ENCODE measurements around the gene CCDC60.

CCDC60 gene

DNA sequence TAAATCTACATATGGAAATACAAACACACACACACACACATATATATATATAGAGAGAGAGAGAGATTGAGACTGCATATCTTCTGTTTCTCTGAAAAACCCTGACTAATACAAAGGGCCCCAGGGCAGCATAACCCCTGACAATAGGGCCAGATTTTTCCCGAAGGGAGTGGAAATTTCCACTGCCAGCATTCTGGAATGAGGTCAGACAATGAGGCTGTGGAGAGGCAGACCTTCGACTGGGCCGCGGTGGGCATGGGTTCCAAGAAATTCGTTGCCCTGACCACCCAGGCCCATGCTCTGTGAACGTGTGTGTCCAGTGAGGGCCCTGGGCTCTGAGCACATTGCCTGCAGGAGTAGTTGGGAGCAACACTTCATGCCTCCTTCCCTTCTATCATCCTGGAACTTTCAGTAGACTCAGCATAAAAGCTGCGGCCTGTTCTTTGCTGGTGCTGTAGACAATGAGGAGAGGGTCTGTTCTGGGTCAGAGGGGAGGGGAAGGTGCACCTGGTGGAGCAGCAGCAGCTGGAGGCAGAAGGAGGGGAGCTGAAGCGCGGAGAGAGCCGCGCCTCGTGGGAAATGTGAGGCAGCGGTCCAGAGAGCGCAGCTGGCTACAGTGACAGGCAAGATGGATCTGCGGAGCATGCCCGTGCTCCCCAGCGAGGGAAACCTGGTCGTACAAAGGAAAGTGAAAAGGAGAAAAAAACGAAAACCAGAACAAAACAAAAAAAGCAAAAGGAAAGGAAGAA lies 25.6 kb upstream of the CCDC60 start:
- H3K4me3 ChIP-seq (ENCODE audit: low read depth in 1 of 2, low read length in 2 of 2), result no peak overlapping the region
- H3K9me3 ChIP-seq (ENCODE audit: low read length), result no peaks in the 10 kb centered on the region
- H3K9ac ChIP-seq (ENCODE audit: low read length), result no peak overlapping the region
- H3K27ac ChIP-seq (ENCODE audit: low read depth, low read length), result no peak overlapping the region
- H3K27me3 ChIP-seq (ENCODE audit: control insufficient read depth in 1 of 2, insufficient read depth in 2 of 2, low read length in 2 of 2), result no peaks in the 10 kb centered on the region
- H3K4me1 ChIP-seq (ENCODE audit: insufficient read depth, low read length), result no peaks in the 10 kb centered on the region
- no peaks in the 10 kb centered on the region for H3K36me3 ChIP-seq (ENCODE audit: insufficient read depth, low read length)

DNA sequence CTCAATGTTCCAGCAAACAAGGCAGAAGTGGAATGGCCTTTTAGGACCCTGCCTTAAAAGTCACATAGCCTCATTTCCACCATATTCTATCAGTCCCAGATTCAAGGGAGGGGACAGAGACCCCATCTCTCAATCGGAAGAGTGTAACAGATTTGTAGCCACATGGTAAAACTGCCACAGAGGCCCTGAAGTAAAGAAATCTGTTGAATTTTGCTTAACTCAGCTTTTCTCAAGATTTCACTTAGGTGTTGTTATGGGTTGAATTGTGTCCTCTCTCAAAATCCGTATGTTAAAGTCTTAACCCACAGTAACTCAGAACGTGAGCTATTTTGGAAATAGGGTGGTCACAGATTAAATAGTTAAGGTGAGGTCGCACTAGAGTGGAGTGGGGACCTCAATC lies 22.7 kb upstream of the CCDC60 start:
- Histone ChIP-seq H3K9ac (ENCODE audit: low read length) (no peak overlapping the region), H3K27ac (ENCODE audit: low read depth, low read length) (no peak overlapping the region), H3K36me3 (ENCODE audit: insufficient read depth, low read length) (no peaks in the 10 kb centered on the region), H3K9me3 (ENCODE audit: low read length) (no peaks in the 10 kb centered on the region), H3K27me3 (ENCODE audit: control insufficient read depth in 1 of 2, insufficient read depth in 2 of 2, low read length in 2 of 2) (no peaks in the 10 kb centered on the region), H3K4me3 (ENCODE audit: low read depth in 1 of 2, low read length in 2 of 2) (no peak overlapping the region), H3K4me1 (ENCODE audit: insufficient read depth, low read length) (no peaks in the 10 kb centered on the region)

DNA sequence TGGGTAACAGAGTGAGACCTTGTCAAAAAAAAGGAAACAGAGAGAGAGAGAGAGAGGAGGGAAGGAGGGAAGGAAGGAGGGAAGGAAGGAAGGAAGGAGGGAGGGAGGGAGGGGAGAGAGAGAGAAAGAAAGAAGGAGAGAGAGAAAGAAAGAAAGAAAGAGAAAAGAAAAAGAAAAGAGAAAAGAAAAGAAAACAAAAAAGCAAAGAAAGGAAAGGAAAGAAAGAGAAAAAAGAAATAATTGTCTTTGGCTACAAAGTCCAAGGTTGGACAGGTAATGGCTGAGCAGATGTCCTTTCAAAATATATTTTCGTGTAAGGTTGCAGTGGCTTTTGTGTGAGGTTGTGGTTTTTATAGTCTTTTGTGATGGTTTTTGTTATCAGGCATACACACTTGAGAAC lies 21.6 kb upstream of the CCDC60 start:
- H3K36me3 ChIP-seq (ENCODE audit: insufficient read depth, low read length), result no peaks in the 10 kb centered on the region
- no peak overlapping the region for H3K4me3 ChIP-seq (ENCODE audit: low read depth in 1 of 2, low read length in 2 of 2)
- H3K9ac ChIP-seq (ENCODE audit: low read length), result no peak overlapping the region
- no peaks in the 10 kb centered on the region for H3K27me3 ChIP-seq (ENCODE audit: control insufficient read depth in 1 of 2, insufficient read depth in 2 of 2, low read length in 2 of 2)
- H3K9me3 ChIP-seq (ENCODE audit: low read length), result no peaks in the 10 kb centered on the region
- no peak overlapping the region for H3K27ac ChIP-seq (ENCODE audit: low read depth, low read length)
- no peaks in the 10 kb centered on the region for H3K4me1 ChIP-seq (ENCODE audit: insufficient read depth, low read length)

DNA sequence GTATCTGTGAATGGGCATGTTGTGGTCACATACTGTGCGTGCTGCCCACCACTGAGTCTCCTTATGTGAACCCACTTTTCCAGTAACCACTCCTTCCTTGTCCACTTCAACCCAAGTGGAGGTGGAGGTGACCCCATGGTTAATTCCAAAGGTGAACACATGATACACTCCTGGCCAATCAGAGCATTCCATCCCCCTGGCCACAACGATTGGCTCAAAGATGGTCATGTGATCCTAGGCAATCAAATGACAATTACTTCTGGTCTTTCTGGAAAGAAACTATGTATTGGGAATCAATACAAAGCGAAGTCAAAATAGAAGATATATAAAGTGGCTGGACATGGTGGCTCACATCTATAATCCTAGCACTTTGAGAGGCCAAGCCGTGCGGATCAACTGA lies 20.2 kb upstream of the CCDC60 start:
- no peaks in the 10 kb centered on the region for H3K9me3 ChIP-seq (ENCODE audit: low read length)
- peaks cover 5% of the 10 kb centered on the region for H3K4me1 ChIP-seq (ENCODE audit: insufficient read depth, low read length)
- no peak overlapping the region for H3K4me3 ChIP-seq (ENCODE audit: low read depth in 1 of 2, low read length in 2 of 2)
- H3K36me3 ChIP-seq (ENCODE audit: insufficient read depth, low read length), result no peaks in the 10 kb centered on the region
- no peak overlapping the region for H3K27ac ChIP-seq (ENCODE audit: low read depth, low read length)
- H3K9ac ChIP-seq (ENCODE audit: low read length), result no peak overlapping the region
- no peaks in the 10 kb centered on the region for H3K27me3 ChIP-seq (ENCODE audit: control insufficient read depth in 1 of 2, insufficient read depth in 2 of 2, low read length in 2 of 2)

DNA sequence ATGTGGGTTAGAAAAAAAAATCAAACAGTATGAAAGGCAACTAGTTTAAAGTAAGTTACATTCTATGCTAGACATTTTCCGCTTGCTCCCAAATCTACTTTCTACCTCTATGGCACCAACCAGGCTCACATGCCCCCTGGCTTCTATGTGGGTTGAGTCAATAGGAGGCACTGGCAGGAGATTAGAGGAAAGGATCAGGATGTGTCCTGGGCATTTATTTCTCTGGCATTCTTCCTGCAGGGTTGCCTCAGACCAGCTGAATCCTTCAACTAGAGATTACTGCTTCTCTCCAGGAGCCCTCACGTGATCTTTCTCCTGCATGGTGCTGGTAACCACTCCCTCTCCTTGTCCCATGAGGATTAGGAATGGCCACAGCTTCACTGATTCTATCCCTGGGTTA lies 14.9 kb upstream of the CCDC60 start:
- Histone ChIP-seq H3K4me1 (ENCODE audit: insufficient read depth, low read length) (peaks cover 26% of the 10 kb centered on the region), H3K4me3 (ENCODE audit: low read depth in 1 of 2, low read length in 2 of 2) (no peak overlapping the region), H3K36me3 (ENCODE audit: insufficient read depth, low read length) (no peaks in the 10 kb centered on the region), H3K9ac (ENCODE audit: low read length) (no peak overlapping the region), H3K27me3 (ENCODE audit: control insufficient read depth in 1 of 2, insufficient read depth in 2 of 2, low read length in 2 of 2) (no peaks in the 10 kb centered on the region), H3K9me3 (ENCODE audit: low read length) (no peaks in the 10 kb centered on the region), H3K27ac (ENCODE audit: low read depth, low read length) (peak overlapping the region; percentile 25)

DNA sequence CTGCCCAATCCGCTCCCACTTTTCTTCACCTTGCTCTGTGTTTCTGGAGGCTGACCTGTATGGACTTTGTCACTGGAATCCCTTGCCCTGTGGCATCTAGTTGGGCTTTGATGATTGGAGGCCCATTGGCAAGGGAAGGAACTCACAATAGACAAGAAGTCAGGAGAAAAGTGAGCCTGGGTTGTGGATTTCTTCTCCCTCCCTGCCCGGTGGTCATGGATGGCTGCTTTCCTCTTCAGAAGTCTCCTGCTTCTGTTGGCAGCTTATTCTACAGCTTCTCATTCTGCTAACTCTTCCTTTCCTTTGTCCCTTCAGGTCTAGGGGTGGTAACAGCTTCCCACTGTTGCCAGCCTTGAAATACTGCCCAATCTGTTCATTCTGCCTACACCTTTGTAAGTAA lies 13.9 kb upstream of the CCDC60 start:
- Histone ChIP-seq H3K9ac (ENCODE audit: low read length) (no peak overlapping the region), H3K4me1 (ENCODE audit: insufficient read depth, low read length) (peaks cover 26% of the 10 kb centered on the region), H3K27ac (ENCODE audit: low read depth, low read length) (no peak overlapping the region), H3K4me3 (ENCODE audit: low read depth in 1 of 2, low read length in 2 of 2) (no peak overlapping the region), H3K36me3 (ENCODE audit: insufficient read depth, low read length) (no peaks in the 10 kb centered on the region), H3K27me3 (ENCODE audit: control insufficient read depth in 1 of 2, insufficient read depth in 2 of 2, low read length in 2 of 2) (no peaks in the 10 kb centered on the region), H3K9me3 (ENCODE audit: low read length) (no peaks in the 10 kb centered on the region)

DNA sequence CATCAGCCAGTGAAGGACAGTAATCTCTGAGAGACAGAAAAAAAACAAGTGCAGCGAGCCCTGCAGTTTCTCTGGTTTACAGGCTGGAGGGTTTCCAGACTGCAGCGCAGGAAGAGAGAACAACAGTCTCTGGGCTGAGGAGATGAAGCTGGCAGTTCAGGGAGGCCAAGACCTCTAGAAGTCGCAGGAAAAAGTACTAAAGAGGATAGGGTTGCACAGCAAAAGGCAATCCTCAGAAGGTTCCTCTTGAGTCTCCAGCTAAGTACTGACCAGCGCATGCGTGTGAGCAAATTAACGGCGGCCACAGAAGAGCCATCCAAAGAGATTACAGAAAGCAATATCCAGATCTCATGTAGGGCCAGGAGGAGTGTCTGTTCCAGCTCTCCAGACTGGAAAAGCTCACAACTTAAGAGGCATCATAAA lies 12.2 kb upstream of the CCDC60 start:
- Histone ChIP-seq H3K9ac (ENCODE audit: low read length) (no peak overlapping the region), H3K36me3 (ENCODE audit: insufficient read depth, low read length) (no peaks in the 10 kb centered on the region), H3K27me3 (ENCODE audit: control insufficient read depth in 1 of 2, insufficient read depth in 2 of 2, low read length in 2 of 2) (no peaks in the 10 kb centered on the region), H3K27ac (ENCODE audit: low read depth, low read length) (peak overlapping the region; percentile 62), H3K4me1 (ENCODE audit: insufficient read depth, low read length) (peaks cover 40% of the 10 kb centered on the region), H3K4me3 (ENCODE audit: low read depth in 1 of 2, low read length in 2 of 2) (no peak overlapping the region), H3K9me3 (ENCODE audit: low read length) (no peaks in the 10 kb centered on the region)

DNA sequence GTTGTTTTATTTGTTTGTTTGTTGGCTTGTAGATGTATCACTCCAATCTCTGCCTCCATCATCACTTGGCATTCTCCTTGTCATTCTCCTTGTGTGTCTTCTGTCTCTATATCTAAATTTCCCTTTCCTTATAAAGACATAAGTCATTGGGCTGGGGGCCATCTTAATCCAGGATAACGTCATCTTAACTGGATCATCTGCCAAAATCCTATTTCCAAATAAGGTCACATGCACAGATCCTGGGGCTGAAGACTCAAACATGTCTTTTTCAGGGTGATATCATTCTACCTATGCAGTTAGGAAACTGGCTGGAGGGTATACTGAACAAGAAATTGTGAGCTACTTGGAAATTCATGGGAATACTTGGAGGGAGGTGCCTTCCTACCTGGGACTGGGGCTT lies 8.7 kb upstream of the CCDC60 start:
- Histone ChIP-seq H3K27ac (ENCODE audit: low read depth, low read length) (peak overlapping the region; percentile 73), H3K27me3 (ENCODE audit: control insufficient read depth in 1 of 2, insufficient read depth in 2 of 2, low read length in 2 of 2) (no peaks in the 10 kb centered on the region), H3K4me1 (ENCODE audit: insufficient read depth, low read length) (peaks cover 38% of the 10 kb centered on the region), H3K4me3 (ENCODE audit: low read depth in 1 of 2, low read length in 2 of 2) (peak overlapping the region in 1 of 2 donors; percentile 7), H3K9me3 (ENCODE audit: low read length) (no peaks in the 10 kb centered on the region), H3K9ac (ENCODE audit: low read length) (no peak overlapping the region), H3K36me3 (ENCODE audit: insufficient read depth, low read length) (no peaks in the 10 kb centered on the region)

DNA sequence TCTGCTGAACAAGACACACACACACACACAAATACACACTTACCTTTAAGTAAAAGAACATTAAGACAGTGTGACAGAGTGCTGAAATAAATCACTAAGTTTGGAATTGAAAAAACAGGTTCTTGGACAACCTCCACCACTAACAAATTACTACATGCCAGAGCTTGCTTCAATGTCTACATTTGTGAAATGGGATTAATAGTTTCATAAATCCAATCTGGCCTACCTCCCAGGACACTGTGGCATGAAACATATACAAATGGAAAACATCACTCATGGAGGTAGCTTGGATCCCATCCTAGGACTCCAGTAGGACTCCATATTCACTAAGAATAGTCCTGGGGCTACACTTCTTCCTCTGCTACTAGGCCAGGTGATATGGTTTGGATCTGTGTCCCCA lies 8.2 kb upstream of the CCDC60 start:
- Histone ChIP-seq H3K4me1 (ENCODE audit: insufficient read depth, low read length) (peaks cover 36% of the 10 kb centered on the region), H3K27me3 (ENCODE audit: control insufficient read depth in 1 of 2, insufficient read depth in 2 of 2, low read length in 2 of 2) (no peaks in the 10 kb centered on the region), H3K27ac (ENCODE audit: low read depth, low read length) (peak overlapping the region; percentile 73), H3K9me3 (ENCODE audit: low read length) (no peaks in the 10 kb centered on the region), H3K9ac (ENCODE audit: low read length) (no peak overlapping the region), H3K4me3 (ENCODE audit: low read depth in 1 of 2, low read length in 2 of 2) (peak overlapping the region in 1 of 2 donors; percentile 18), H3K36me3 (ENCODE audit: insufficient read depth, low read length) (no peaks in the 10 kb centered on the region)

DNA sequence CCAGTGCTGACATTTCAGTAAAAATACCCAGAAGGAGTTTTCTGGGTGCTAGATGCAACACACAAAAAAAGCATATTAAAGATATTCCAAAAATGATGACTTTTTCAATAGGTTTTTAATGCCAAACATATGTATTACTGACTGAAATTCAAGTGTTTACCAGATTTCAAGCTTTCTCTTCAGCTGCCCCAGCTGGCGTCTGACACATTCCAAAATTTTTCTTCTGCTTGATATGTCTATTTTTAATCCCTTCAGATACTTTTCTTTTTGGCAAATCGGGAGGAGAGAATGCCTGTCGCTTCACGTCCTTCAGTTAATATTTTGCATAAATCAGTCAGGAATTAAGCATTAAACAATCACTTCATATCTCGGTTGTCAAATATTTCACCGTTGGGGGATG lies 7.1 kb upstream of the CCDC60 start:
- Histone ChIP-seq H3K9ac (ENCODE audit: low read length) (no peak overlapping the region), H3K27ac (ENCODE audit: low read depth, low read length) (peak overlapping the region; percentile 47), H3K9me3 (ENCODE audit: low read length) (no peaks in the 10 kb centered on the region), H3K27me3 (ENCODE audit: control insufficient read depth in 1 of 2, insufficient read depth in 2 of 2, low read length in 2 of 2) (no peaks in the 10 kb centered on the region), H3K4me3 (ENCODE audit: low read depth in 1 of 2, low read length in 2 of 2) (no peak overlapping the region), H3K36me3 (ENCODE audit: insufficient read depth, low read length) (no peaks in the 10 kb centered on the region), H3K4me1 (ENCODE audit: insufficient read depth, low read length) (peaks cover 31% of the 10 kb centered on the region)

DNA sequence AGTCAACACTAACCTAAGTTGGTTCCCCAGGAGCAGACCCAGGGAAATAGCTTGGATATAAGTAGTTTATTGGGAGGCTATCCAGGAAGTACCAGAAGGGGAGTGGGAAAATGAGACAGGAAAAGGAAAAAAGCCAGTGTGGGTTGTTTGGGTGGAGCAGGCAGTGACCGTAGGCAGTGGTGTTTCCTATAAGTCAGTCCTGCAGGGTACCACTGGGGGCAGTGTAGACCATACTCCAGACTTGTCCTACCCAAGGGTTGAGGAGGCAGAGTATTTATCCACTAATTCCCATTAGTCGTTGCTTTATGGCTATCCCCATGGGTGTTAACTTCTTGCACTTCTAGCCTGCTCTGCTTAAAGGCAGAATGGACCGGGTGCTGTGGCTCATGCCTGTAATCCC lies 6.4 kb upstream of the CCDC60 start:
- Histone ChIP-seq H3K27ac (ENCODE audit: low read depth, low read length) (peak overlapping the region; percentile 47), H3K9ac (ENCODE audit: low read length) (no peak overlapping the region), H3K9me3 (ENCODE audit: low read length) (no peaks in the 10 kb centered on the region), H3K36me3 (ENCODE audit: insufficient read depth, low read length) (no peaks in the 10 kb centered on the region), H3K4me1 (ENCODE audit: insufficient read depth, low read length) (peaks cover 30% of the 10 kb centered on the region), H3K27me3 (ENCODE audit: control insufficient read depth in 1 of 2, insufficient read depth in 2 of 2, low read length in 2 of 2) (no peaks in the 10 kb centered on the region), H3K4me3 (ENCODE audit: low read depth in 1 of 2, low read length in 2 of 2) (no peak overlapping the region)
